Fibroblast of lung (primary cell): Measurements from ENCODE around the gene ASTN2. TPM values are rescaled to one million over a fixed set of nuclear protein-coding genes. Genes with fewer than 3 reads are reported as not detected.

Source experiments
- DNase-seq, 2 donors: peaks; one replicate each; pipeline versions ENCODE4 v3.0.0 to v3.0.0-alpha.2; 2010; ENCODE audit warnings: low read depth in 2 of 2
- H2AFZ ChIP-seq: 2 replicates; pipeline ENCODE4 v1.5.1; 2012; ENCODE audit warnings: low read length, control low read depth, inconsistent platforms
- H3K27ac ChIP-seq: 2 replicates; pipeline ENCODE4 v1.5.1; 2011; ENCODE audit warnings: low read length, control low read depth; ENCODE audit not compliant: insufficient read depth
- H3K27me3 ChIP-seq: 2 replicates; pipeline ENCODE4 v1.5.1; 2011; ENCODE audit warnings: mild to moderate bottlenecking, low read length; ENCODE audit not compliant: control insufficient read depth, insufficient read depth
- H3K36me3 ChIP-seq: 2 replicates; pipeline ENCODE4 v1.5.1; 2011; ENCODE audit warnings: low read length; ENCODE audit not compliant: control insufficient read depth, insufficient read depth
- H3K4me1 ChIP-seq: 2 replicates; pipeline ENCODE4 v1.5.1; 2011; ENCODE audit warnings: low read length; ENCODE audit not compliant: control insufficient read depth, insufficient read depth; ENCODE audit errors: extremely low read depth
- H3K4me2 ChIP-seq: 2 replicates; pipeline ENCODE4 v1.5.1; 2011; ENCODE audit warnings: low read length, control low read depth; ENCODE audit not compliant: insufficient read depth; ENCODE audit errors: extremely low read depth
- H3K4me3 ChIP-seq, 4 experiments: fragments of 200-600 bp in 1 of 4; sonication (generic) in 1 of 4; replicated peaks in 1 of 4; 2 replicates each; pipeline ENCODE4 v1.5.1; 2011 to 2016; ENCODE audit warnings: low read length in 4 of 4, low read depth in 3 of 4, mild to moderate bottlenecking in 3 of 4, control low read depth in 2 of 4, inconsistent platforms in 1 of 4, mixed read lengths in 1 of 4; ENCODE audit not compliant: insufficient read depth in 1 of 4; ENCODE audit errors: control extremely low read depth in 1 of 4
- H3K79me2 ChIP-seq: 2 replicates; pipeline ENCODE4 v1.5.1; 2012; ENCODE audit warnings: mild to moderate bottlenecking, low read length, inconsistent platforms; ENCODE audit not compliant: control insufficient read depth, insufficient read depth
- H3K9ac ChIP-seq: 2 replicates; pipeline ENCODE4 v1.5.1; 2011; ENCODE audit warnings: mild to moderate bottlenecking, low read length, control low read depth; ENCODE audit not compliant: insufficient read depth
- H3K9me3 ChIP-seq: 2 replicates; pipeline ENCODE4 v1.5.1; 2012; ENCODE audit warnings: low read depth, low read length; ENCODE audit not compliant: control insufficient read depth, insufficient read depth
- H4K20me1 ChIP-seq: 2 replicates; pipeline ENCODE4 v1.5.1; 2011; ENCODE audit warnings: low read length; ENCODE audit not compliant: control insufficient read depth, insufficient read depth; ENCODE audit errors: extremely low read depth
- CTCF ChIP-seq, 2 donors: IDR thresholded peaks in 1 of 2; conservative IDR thresholded peaks in 1 of 2; 1 replicate in 1 of 2; 2 replicates in 1 of 2; pipeline ENCODE4 v1.5.1; 2011 to 2012; ENCODE audit warnings: low read length in 2 of 2, control low read depth in 1 of 2, inconsistent platforms in 1 of 2, low read depth in 1 of 2, mild to moderate bottlenecking in 1 of 2
- EZH2 ChIP-seq: IDR thresholded peaks from 2 replicates; pipeline ENCODE4 v1.5.1; 2012; ENCODE audit warnings: low read length, control low read depth, mild to moderate bottlenecking; ENCODE audit errors: missing control alignments
- polyA plus RNA-seq, 2 donors: library from polyadenylated mRNA; depleted of rRNA in 1 of 2; stranded (reverse) in 1 of 2; unstranded in 1 of 2; fragments of >200 nt; gene quantifications; 2 replicates each; pipeline ENCODE4 v1.2.1, GENCODE V29; 2011 to 2012; ENCODE audit warnings: missing spikeins in 1 of 2
- total RNA-seq: library from RNA; depleted of rRNA; stranded (reverse); fragments of >200 nt; gene quantifications from 2 replicates; pipeline ENCODE4 v1.2.1, GENCODE V29; 2014

Gene ASTN2
- total and polyA plus RNA-seq, 2 donors (not counting 1 experiment from before 2014, with no cell fraction given) = 2.2 to 19.2 TPM

- Histone ChIP-seq H3K4me2 (no peak overlapping the region), H3K4me1 (no peaks in the 10 kb centered on the region)
These were observed 317.1 kb downstream of the ASTN2 start for GRCh38 chr9:117097761-117098160.

GRCh38 chr9:117096138-117096537 lies 318.7 kb downstream of the ASTN2 start:
- no peaks in the 10 kb centered on the region for H4K20me1 ChIP-seq
- H3K27me3 ChIP-seq = no peaks in the 10 kb centered on the region

More at GRCh38 chr9:117097761-117098160, 317.1 kb downstream of the ASTN2 start:
- H3K79me2 ChIP-seq = no peaks in the 10 kb centered on the region
- H3K9me3 ChIP-seq = no peaks in the 10 kb centered on the region
- TF ChIP-seq EZH2 (no peak), CTCF (conservative IDR thresholded peaks at IDR 0.05 in 1 of 2, IDR thresholded peaks at IDR 0.05 in 1 of 2; ENCODE audit: low read depth in 1 of 2, low read length in 2 of 2) (no peak)
- no peak overlapping the region for H3K27ac ChIP-seq
- H2AFZ ChIP-seq = no peak overlapping the region
- DNase-seq = no peak
- no peak overlapping the region for H3K9ac ChIP-seq
- H3K36me3 ChIP-seq = no peaks in the 10 kb centered on the region
- H3K27me3 ChIP-seq = no peaks in the 10 kb centered on the region
- no peak overlapping the region for H3K4me3 ChIP-seq
- H4K20me1 ChIP-seq = no peaks in the 10 kb centered on the region

GRCh38 chr9:117095081-117095480 lies 319.8 kb downstream of the ASTN2 start:
- Histone ChIP-seq H3K4me2 (no peak overlapping the region), H3K9ac (no peak overlapping the region), H3K27me3 (no peaks in the 10 kb centered on the region), H3K36me3 (no peaks in the 10 kb centered on the region), H3K4me3 (no peak overlapping the region), H2AFZ (no peak overlapping the region), H3K9me3 (no peaks in the 10 kb centered on the region), H3K79me2 (no peaks in the 10 kb centered on the region), H3K27ac (no peak overlapping the region), H4K20me1 (no peaks in the 10 kb centered on the region), H3K4me1 (no peaks in the 10 kb centered on the region)
- TF ChIP-seq EZH2 (no peak), CTCF (conservative IDR thresholded peaks at IDR 0.05 in 1 of 2, IDR thresholded peaks at IDR 0.05 in 1 of 2; ENCODE audit: low read depth in 1 of 2, low read length in 2 of 2) (no peak)
- peak in 1 of 2 donors; percentile 61 for DNase-seq

More at GRCh38 chr9:117096138-117096537, 318.7 kb downstream of the ASTN2 start:
- no peaks in the 10 kb centered on the region for H3K79me2 ChIP-seq
- DNase-seq = no peak
- H3K9me3 ChIP-seq = no peaks in the 10 kb centered on the region
- no peak overlapping the region for H2AFZ ChIP-seq
- TF ChIP-seq CTCF (conservative IDR thresholded peaks at IDR 0.05 in 1 of 2, IDR thresholded peaks at IDR 0.05 in 1 of 2; ENCODE audit: low read depth in 1 of 2, low read length in 2 of 2) = no peak
- TF ChIP-seq EZH2 = no peak
- H3K27ac ChIP-seq = no peak overlapping the region
- no peak overlapping the region for H3K4me2 ChIP-seq
- H3K4me3 ChIP-seq = no peak overlapping the region
- no peak overlapping the region for H3K9ac ChIP-seq
- H3K36me3 ChIP-seq = no peaks in the 10 kb centered on the region
- no peaks in the 10 kb centered on the region for H3K4me1 ChIP-seq
